DMS53 treated with DMSO at 0.1 percent for 48 hours (cell line): ENCODE data around the gene PITRM1.
A peak's percentile ranks its signal among the peaks of the same experiment; 100 is the strongest.
"Not testable (repeated sequence)": the region's sequence is repeated elsewhere in the genome, so short reads cannot be mapped to it uniquely, and the experiment has no call there.

Experiments
- DNase-seq: peaks from one replicate; lab custom pipeline; 2025; ENCODE audit not compliant: unreplicated experiment; lab: John Stamatoyannopoulos, UW

The PITRM1 gene, protein sequence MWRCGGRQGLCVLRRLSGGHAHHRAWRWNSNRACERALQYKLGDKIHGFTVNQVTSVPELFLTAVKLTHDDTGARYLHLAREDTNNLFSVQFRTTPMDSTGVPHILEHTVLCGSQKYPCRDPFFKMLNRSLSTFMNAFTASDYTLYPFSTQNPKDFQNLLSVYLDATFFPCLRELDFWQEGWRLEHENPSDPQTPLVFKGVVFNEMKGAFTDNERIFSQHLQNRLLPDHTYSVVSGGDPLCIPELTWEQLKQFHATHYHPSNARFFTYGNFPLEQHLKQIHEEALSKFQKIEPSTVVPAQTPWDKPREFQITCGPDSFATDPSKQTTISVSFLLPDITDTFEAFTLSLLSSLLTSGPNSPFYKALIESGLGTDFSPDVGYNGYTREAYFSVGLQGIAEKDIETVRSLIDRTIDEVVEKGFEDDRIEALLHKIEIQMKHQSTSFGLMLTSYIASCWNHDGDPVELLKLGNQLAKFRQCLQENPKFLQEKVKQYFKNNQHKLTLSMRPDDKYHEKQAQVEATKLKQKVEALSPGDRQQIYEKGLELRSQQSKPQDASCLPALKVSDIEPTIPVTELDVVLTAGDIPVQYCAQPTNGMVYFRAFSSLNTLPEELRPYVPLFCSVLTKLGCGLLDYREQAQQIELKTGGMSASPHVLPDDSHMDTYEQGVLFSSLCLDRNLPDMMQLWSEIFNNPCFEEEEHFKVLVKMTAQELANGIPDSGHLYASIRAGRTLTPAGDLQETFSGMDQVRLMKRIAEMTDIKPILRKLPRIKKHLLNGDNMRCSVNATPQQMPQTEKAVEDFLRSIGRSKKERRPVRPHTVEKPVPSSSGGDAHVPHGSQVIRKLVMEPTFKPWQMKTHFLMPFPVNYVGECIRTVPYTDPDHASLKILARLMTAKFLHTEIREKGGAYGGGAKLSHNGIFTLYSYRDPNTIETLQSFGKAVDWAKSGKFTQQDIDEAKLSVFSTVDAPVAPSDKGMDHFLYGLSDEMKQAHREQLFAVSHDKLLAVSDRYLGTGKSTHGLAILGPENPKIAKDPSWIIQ

DNA sequence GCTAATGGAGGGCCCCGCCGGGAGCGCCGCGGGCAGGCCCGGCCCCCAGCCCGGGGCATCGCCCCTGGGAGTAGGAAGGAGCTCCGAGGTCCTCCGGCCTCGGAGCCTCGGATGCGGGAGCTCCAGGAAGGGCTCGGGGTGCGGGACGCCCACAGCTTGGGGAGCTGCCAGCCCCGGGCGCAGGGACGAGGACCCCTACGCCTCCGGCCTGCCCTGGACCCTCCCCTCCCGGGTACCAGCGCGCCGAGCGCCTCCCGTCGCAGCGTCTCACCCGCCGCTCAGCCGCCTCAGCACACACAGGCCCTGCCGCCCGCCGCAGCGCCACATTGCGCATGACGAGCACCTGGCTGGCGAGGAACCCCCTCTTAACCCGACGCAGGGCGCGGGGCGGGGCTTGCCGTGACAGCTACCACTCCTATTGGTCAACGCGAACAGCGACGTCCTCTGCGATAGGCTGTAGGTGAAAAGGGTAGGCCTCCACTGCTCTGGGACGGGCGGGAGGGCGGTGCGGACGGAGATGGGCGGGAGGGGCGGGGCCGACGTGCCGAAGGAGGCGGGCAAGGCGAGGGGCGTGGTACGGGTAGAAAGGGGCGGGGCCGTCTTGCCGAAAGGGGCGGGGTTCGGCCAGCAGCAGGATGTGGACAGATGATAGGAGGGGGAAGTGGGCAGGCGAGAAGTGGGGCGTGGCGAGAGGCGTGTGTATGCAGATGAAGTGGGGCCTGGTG is at the start of gene PITRM1:
Gene PITRM1 (minus strand): TSS at position 337 of the 725 bp plus-strand sequence. CDS start 10 bp downstream, at position 327.
- DNase-seq = peak; percentile 98

DNA sequence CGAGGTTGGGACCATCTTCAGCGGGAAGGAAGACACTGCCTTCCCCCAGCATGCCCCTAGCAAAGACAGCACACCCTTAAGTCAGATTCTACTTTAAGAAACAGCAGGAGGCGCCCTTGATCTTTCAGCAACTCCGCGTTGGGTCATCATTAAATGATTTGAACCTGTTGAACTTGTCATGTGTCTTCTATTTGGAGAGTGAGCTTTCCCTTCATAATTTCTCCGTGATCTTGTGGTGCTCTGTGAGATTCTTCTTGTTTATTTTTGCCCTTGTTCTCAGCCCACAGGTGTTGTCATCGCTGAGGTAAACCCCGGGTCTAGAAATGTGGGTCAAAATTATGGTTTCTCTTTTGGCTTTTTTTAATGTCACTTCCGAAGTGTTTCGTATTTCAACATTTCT is 49.5 kb upstream of the PITRM1 start:
- peak; percentile 6 for DNase-seq

DNA sequence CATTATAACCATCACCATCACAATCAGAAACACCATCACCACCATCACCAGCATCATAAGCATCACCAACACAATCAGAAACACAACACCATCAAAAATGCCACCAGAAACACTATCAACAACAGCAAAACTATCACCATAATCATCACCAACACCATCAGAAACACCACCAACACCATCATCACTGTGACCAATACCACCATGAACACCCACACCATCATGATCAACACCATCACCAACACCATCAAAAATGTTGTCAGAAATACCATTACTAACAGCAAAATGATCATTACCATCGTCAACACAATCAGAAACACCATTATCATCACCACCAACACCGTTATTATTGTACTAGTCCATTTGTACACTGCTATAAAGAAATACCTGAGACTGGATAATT is 49.0 kb upstream of the PITRM1 start:
- not testable (repeated sequence) for DNase-seq

DNA sequence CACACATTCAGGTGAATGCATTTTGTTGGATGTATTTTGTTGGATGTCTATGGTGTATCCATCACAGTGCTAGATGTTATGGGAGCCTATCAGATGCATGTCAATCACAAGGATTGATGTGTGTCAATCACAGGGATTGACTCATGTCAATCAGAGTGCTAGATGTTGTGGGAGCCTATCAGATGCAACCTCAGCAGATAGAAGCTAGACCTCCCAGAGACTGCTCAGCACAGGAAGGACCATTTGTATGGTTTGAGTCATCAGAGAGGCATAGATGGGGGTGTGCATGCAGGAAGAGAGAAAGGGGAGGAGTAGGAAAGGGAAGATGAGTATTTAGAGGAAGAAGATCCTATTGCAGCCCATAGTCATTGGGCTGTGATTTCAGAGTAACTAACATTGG is 48.3 kb upstream of the PITRM1 start:
- DNase-seq = no peak

DNA sequence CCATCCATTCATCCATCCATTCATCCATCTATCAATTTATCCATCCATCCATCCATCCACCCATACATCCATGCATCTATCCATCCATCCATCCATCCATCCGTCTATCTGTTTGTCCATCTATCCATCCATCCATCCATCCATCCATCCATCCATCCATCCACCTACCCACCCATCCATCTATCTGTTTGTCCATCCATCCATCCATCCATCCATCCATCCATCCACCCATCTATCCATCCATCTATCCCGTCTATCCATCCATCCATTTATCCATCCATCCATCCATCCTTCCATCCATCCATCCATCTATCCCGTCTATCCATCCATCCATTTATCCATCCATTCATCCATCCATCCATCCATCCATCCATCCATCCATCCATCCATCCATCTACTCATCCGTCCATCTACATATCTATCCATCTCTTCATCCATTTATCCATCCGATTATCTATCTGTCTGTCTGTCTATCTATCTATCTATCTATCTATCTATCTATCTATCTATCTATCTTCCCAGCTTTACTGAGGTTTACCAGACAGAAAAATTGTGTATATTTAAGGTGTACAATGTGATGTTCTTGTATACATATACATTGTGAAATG is 46.5 kb upstream of the PITRM1 start:
- DNase-seq = not testable (repeated sequence)

DNA sequence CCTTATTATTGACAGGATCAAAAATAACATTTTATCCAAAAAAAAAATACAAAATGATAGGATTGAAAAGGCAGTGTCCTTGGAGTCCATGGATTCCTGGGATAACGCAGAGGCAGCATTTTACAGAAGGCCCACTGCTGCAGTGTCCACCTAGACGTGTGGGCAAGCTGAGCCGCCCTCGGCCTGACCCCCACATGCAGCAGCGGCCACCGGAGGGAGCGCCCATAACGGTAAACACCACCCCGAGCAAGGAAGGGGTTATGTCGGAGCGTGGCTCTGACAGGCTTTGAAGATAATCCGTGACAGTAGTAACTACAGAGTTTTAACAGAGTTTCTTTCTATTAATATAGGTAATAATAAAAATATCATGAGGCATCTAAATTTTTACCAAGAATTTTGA is 45.3 kb upstream of the PITRM1 start:
- no peak for DNase-seq

DNA sequence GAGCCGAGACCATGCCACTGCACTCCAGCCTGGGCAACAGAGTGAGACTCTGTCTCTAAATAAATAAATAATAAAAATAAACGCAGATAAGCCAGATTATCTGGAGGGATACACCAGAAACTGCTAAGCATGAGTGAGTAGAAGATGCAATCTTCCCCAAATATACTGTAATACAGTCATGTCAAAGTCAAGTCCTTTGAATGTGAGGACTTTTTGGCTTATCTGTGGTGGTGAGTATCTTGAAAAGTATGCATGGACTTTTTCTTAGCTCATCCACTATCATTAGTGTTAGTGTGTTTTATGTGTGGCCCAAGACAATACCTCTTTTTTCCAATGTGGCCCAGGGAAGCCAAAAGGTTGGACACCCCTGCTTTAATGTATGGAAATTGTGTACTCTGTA is 44.7 kb upstream of the PITRM1 start:
- no peak for DNase-seq

DNA sequence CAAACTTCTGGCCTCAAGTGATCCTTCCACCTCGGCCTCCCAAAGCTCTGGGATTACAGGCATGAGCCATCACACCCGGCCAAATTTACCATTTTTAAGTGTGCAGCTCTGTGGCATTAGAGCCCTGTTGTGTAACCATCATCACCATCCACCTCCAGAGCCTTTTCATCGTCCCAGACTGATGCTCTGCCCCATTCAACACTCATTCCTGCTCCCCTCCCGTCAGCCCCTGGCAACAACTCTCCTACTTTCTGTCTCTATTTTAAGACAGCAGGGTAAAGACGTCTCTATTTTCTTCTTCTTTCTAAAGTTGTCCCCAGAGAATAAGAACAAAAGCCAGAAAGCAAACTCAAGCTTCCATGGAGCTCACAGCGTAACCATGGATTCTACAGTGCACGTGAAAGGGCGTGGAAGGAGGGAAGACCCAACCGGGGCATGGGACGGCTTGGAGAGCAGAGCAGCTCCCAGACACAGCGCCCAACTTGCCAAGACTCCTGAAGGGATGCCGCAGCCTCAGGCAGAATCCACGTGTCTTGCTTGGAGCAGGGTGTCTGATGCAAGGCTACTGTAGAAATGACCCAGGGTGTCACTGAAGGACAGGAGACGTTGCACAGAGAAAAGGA is 42.7 kb upstream of the PITRM1 start:
- DNase-seq = no peak

DNA sequence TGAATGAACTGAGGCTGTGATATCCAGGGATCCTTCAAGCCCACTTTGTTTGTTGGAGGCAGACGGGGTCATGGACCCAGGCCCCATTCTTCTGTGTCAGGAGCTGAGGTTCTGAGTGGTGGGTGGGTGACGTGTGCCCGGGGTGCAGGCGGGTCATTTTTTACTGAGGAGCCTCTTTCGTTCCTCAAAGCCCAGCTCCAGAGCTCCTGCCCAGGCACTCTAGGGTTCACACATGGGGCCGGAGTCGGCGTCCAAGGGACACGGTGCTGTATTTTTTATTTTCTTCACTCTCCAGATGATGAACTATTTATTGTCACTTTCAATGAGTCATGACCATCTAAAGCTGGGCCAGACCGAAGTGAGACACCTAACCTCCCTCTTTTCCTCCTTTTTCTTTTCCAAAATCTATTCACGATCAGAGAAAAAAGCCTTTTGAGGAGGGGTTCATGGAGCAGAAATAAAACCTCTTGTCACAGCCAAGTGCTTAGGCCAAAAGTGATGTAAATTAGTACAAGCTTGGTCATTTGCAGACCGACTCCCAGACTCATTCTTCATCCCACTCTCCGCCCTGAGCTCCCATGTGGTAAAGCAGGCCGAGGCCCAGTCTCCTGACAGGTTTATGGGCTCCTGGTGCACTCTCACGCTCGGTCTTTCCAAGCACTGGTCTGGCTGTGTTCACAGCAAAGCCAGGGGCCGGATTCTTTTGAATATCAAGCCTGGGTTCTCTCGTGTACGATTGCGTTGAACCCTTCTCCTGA is 41.4 kb upstream of the PITRM1 start:
- DNase-seq = no peak

DNA sequence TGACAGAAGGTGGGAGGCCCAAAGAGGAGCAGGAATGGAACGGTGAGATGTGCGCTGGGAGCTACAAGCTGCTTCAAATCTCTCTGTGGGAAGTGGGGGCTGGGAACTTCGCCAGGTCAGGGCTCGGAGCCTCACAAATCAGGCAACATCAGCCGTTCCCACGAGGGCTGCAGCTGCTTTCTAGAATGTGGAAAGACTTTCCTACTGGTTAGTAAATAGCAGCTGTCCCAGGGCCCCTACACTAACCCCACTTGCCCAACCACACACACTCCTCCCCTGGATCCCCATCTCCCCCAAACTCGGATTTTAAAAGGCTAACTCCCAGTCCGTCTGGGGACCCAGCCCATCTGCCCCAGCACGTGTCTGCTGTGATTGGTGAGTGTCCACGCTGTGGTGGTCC is 40.6 kb upstream of the PITRM1 start:
- DNase-seq = no peak

DNA sequence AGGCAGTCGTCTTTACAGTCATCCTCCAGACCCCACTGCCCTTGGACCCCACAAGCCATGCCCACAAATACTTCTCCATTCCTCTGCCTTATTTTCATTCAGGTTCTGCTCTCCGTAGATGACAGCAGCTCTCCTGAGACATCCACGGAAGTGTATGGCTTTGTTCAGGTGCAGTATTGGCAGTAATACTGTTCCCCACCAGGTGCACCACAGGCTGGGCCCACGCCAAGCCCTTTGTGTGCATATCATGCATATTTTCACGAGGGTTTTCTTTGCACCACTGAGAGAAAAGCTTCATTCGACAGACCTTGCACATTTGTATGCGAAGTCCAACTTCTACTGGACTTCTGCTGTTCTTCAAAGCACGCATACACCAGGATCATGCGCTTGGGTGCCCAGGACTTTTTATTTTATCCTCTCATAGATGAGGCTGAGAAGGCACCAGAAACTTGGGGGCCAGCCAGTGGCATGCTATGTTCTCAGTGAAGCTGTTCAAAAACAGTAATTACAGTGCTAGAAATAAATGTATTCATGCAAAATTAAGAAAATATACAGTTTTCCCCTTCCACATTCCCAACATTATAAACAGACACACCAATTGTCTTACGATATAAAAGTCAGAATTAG is 37.8 kb upstream of the PITRM1 start:
- DNase-seq = no peak

DNA sequence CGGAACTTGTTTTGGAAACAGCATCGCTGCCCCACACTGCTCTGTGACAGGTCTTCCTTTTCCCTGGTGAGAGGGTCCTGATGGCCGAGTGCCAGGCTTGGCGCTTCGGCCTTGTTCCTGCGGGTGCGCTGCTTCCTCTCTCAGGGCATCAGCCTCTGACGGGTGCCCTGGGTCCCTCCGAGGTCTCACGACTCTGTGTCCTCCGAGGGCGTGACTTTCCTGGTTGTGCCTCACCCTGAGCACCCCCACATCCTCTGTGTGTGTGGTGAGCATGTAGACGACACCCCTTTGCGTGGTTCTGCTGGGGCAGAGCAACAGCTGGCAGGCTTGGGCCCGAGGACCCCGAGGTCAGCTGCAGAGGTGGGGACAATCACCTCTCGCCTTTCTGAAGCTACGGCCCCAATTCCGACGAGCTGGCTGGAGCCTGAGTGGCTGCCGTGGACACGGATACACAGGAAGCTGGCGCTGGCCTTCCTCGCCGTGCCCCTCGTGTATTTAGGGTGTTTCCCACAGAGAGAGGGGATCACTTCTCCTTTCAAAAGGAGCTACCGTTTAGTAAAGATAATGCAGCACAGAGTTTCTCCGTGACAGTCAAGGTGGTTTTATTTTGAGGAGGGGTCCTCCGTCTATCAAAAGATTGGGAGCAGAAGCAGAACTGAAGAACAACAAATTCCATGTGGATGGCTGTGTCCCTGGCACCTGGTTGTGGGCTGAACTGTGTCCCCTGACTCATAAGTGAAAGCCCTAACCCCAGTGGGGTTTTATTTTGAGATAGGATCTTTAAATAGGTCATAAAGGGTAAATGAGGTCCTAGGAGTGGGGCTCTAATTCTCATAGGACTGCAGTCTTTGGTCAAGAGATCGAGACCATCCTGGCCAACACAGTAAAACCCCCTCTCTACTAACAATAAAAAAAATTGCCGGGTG is 36.2 kb upstream of the PITRM1 start:
- no peak for DNase-seq

DNA sequence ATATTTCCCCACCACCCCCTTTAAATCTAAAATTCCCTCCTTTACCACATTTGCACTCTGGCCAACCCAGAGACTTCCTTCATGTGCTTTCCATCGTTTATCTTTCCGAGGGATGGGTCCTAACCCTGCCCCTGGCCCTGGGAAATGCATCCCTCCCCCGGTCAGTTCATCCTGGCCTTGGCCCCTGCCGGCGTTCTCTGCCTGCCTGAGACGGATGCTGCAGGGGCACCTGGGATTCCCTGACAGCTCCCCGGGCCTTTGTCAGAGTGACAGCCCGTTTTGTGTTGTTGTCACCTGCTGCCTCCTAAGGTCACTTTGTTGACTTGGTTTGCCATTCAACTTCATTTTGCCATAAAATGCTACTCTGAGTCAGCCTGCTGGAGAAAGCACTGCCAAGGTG is 34.8 kb upstream of the PITRM1 start:
- no peak for DNase-seq

DNA sequence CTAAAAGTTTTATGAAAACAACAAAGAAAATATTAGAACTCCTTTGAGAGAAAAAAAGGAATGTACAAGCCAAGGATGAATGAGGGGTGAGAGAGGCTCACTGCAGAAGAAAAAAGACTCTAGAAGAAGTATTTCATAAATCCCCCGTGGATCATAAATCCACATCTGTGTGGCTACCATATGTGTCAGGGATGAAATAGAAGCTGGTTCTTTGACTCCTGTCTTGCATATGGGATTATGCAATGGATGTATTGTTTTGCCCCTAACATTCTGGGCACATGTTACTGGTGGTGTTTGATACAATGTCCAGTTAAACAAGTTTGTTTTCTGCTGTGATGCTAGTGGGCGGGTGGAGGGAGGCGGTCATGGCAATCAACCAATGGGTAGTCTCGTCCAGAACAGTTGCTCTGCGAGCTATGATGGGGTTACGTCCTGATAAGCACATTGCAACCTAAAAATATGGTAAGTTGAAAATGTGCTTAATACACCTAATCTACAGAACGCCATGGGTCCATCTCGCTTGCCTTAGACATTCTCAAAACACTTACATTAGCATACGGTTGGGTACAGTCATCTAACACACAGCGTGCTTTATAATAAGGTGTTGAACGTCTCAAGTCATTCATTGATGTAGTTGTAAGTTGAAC is 34.1 kb upstream of the PITRM1 start:
- no peak for DNase-seq

DNA sequence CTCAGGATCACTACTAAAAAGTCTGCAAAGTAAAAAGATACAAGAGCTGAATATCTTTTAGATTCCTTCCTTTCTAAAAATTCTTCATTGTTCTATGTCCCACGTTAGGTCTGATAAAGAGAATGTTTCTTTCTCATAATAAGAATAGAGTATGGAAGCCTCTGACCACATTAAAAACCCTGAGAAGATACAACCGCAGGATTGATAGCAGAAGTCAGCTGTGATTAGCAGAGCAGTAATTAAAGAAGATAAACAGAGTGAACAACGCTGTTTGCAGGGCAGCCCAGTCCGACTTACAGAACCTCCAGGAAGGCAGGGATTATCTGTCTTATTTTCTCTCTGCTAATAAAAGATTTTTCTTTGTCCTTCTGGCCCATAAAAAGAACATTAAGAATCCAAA is 31.4 kb upstream of the PITRM1 start:
- DNase-seq = no peak

DNA sequence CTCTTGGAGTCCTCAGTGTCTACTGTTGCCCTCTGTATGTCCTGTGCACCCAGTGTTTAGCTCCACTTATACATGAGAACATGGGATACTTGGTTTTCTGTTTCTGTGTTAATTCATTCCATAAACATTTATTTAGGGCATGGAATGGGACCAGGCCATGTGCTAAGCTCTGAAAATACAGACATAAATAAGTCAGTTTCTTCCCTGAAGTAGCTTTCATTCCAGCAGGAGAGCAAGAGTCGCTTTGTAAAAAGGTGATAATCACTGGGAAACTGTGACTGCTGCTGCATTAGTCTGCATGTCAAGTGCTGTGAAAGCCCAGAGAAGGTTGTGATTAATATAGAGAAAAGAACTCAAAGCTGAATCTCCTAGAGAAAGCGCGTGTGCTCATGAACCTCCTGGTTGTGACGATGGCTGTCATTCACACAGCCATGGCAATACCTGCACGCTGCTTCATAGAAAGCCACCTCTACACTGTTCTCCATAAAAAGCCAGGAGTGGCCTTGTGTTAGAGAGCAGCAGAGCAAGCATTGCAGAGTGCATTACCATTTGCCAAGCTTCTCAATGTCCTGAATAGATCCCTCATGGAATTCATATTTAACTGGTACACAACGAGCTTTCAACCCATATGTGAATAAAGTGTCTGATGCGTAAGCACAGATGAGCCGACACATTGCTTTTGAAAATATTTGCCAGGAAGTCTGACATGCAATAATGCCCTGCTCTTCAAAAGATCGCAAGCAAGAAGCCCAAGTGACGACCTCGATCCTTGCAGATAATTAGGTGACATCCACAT is 30.6 kb upstream of the PITRM1 start:
- DNase-seq = no peak

DNA sequence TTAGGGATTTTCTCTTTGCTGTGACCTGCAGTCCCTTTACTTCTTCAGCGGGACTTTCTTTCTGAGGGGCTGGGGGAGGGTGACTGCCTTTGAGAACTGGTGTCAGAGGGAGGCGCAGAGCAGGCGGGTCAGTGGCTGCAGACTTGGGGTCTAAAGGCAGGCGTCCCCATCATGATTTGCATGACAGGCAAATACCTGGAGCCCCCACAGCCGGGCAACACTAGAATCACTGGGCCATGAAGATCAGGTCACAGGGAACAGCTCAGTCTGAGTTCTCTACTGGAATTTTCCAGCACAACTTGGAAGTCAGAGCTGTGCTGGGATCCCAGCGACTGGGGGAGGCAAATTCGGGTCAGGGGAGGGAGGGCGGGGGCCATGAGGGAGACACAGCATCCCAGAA is 29.2 kb upstream of the PITRM1 start:
- no peak for DNase-seq
